NCI-H1694 (cell line): ENCODE data around the gene RAB28.

Source experiments
- DNase-seq: peaks from one replicate; lab custom pipeline; 2025; lab: John Stamatoyannopoulos, UW

The RAB28 gene

DNA sequence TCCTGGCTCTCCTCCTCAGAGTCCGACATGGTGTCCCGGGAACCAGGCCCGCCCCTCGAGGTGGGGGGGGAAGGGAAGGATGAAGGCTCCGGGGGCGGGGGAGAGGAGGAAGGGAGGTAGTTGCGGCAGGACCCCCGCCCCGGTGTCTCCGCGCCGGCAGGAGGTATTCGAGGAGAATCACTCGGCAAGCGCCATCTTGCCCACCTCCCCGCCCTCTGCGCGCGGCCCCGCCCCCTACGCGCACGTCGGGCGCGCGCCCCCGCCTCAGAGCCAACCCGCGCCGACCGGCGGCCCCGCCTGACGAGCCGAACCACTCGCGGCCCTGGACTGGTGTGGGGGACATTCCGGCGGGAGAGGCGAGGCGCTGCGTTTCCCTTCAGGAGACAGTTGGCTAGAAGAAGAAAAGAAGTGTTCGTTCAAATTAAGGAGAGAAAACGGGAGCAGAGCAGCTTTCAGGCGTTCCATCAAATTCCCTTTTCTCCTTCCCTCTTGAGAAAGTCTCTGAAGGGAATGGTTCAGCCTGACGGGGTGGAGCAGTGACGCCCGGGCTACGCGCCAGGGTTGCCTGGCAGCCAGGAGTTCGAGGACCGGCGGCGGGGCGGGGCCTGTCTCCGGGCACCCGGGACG is at the start of gene RAB28:
RAB28 (minus strand) TSS at position 219 of the 627 bp plus-strand sequence.
- DNase-seq, result peak; percentile 48

DNA sequence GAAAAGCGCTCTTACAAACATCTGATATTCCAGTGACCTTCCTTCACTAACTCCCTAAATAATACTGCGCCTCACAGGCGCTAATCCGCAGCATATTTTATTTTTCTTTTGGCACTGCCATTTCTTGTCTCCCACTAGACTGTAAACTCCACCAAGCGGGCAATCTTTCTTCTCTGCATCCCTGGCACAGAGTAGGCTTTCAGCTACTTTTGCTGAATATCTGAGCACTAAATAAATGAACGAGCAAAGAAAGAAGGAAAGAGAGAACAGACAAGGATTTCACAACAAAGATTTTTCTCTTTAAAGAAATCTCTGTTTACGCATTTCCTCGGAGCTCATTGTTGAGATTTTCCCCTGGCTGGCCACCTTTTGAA is 47.5 kb upstream of the RAB28 start:
- DNase-seq, result no peak

- DNase-seq, result no peak
Measured at GRCh38 chr4:13530823-13531624, 46.9 kb upstream of the RAB28 start.

GRCh38 chr4:13529128-13529919 is 45.2 kb upstream of the RAB28 start:
- no peak for DNase-seq

- no peak for DNase-seq
Measured at GRCh38 chr4:13528821-13529127, 44.6 kb upstream of the RAB28 start.

GRCh38 chr4:13527981-13528820 is 44.1 kb upstream of the RAB28 start:
- no peak for DNase-seq

DNA sequence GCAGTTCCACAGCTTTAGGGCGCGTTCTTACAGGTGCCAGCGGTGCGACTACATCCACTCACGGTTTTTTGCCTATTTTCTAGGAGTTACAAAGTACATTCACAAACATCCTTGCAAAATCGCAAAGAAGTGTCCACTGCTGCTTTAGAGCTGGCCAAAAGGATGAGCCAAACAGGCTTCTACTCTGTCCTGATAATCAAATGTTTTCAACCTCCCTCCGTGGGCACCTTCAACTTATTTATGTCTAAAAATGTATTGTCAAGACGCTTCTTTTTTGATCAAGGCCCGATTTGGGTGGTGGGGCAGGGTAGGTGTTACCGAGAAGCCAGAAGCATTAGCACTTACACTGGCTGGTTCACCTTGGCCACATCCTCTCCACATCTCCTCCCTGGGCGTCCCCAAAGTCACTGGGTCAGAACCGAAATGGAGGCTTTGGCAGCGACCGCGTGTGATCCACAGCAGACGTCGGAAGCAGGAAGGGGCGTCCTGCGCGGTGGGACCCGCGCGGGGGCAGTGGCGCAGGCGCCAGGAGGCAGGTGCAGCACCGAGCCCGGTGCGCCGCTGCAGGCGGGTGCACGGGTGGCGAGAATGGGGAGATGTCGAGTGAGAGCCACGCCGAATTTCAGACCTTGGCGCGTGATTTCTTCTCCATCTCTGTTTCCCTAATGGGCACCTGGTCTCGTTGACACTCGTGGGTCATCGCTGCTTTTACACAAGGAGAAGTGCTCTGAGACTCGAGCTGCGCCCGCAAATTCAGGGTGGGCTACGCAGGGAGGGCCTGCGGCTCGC is 43.2 kb upstream of the RAB28 start:
- DNase-seq, result no peak

DNA sequence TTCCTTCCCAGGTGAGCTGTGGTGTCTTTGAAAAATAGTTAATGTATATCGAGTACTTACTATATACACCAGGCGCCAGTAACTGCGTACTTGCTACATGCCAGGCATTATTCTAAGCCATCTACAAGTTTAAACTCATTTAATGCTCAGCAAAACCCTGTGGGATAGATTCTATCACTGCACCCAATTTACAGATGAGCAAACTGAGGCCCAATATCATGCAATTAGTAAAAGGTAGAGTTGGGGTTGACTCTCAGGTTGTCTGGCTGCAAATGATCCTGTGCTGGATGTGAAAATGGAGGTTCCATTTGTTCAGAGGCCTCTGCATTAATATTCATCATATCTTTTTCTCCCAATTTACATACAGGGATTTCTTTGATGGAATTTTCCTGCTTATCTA is 42.5 kb upstream of the RAB28 start:
- DNase-seq, result no peak

- no peak for DNase-seq
Measured at GRCh38 chr4:13525606-13526281, 41.6 kb upstream of the RAB28 start.

DNA sequence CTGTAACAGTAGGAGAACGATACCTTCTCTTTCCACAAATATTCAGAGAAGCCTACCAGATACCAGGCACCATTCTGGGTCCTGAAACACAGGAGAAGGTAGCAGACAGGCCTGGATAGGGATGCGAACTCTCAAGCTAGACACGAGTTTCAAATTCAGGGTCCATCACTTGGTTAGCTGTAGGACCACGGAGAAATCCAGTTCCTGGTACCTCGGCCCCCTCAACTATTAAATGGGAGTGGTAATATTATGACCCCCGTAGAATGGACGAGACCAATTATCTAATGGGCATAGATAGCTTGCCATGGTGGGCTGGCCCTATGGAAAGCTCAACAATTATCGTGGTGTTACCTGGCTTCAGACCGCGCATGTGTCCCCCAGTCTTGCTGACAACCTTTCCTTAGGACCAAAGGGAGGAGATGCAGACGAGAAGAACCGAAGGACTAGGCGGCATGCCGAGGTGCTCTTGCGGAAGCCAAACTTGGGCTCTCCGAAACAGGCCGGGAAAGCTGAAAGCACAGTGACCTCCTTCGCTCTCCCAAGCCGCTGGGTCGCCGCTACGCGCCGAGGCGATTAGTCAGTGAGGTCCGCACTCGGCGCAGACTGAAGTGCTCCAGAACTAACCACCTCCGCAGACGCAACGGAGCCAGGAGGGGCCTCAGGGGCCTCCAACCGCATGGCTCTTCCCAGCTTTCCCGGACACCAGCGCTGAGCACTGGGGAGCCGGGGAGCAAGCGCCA is 40.5 kb upstream of the RAB28 start:
- DNase-seq, result no peak

- DNase-seq, result no peak
Measured at GRCh38 chr4:13523591-13524503, 39.7 kb upstream of the RAB28 start.

GRCh38 chr4:13523105-13523477 is 39.0 kb upstream of the RAB28 start:
- no peak for DNase-seq

DNA sequence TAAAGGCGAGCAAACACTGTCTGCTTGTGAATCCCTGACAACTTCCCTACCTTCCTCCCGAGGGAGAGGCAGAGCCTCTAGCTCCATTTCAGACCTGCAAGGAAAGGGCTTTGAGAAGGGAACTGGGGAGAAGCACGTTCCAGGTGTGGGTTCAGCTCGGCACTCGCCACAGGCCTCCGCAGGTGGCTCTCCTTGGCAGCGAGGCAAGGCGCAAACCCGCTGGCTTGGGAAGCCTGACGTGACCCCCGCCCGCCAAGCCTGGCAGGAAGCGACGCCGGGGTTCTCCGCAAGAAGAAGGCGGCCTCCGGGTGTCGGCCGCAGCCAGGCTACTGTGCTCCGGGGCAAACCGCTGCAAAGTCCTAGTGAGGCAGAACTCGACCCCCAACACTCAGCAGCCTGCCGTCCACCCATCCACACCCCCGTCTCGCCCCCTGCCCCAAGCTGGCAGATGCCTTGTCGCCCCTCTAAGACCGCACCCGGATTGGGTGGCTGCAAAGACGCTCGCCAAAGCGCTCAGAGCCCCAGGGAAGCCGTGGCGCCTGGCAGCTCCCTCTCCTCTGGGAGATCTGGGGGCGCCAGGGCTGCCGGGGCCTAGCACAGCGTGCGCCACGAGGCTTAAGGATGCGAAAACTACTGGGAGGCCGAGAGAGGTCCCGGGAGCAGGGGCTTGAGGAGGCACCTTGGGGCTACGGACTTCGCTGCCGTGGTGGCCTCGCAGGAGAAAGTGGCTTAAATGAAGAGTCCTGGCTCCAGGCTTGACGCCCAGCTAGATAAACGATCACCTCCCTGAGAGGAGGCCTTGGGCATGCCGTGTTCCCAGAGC is 38.4 kb upstream of the RAB28 start:
- no peak for DNase-seq

DNA sequence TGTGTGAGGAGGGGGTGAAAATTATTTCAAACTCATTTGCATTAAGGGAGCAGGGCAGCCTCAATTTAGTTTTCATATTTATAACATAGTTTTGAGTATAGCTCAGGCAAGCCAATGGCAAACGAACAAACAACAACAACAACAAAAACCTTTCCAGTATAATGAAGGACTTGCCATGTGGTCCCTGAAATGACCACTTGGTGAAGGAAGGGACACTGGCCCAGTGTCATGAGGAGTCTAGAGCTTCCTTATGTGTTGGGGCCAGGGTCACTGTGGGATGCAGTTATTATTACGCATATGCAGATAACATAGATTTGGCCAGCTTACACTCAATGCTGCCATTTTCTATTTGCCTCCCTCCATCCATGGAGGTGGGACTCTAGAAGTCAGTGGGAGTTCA is 36.9 kb upstream of the RAB28 start:
- DNase-seq, result no peak

GRCh38 chr4:13516315-13516860 is 32.2 kb upstream of the RAB28 start:
- no peak for DNase-seq

DNA sequence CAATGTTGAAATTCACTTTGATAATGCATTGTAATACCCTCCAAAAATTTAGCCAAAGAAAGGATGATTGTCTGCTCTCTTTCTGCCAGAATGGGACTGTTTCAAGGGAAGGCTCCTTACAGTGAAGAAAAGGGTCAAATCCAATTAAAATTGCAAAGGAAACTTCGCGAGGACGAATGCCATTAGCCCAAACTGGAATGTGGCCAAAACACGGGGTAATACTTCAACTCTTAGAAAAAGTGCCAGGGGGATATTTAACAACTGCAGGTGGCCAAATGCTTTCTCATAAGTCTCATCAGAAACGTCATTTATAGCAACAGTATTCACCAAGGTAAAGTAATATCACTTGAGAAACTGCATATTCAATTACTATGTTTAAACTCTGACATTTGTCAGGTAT is 31.1 kb upstream of the RAB28 start:
- DNase-seq, result no peak

- no peak for DNase-seq
Measured at GRCh38 chr4:13514722-13515121, 30.6 kb upstream of the RAB28 start.

DNA sequence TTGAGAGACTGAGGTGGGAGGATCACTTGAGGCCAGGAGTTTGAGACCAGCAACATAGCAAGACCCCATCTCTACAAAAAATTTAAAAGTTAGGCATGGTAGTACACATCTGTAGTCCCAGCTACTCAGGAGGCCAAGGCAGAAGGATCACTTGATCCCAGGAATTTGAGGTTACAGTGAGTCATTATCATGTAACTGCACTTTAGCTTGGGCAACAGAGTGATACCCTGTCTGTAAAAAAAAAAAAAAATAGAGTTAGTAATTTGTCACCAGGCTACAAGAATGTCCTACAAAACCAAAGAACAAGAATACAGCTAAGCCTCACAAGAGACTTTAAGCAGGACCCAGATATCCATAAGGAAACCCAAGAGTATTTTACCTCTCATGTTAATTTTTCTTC is 27.0 kb upstream of the RAB28 start:
- no peak for DNase-seq
